GM21360 (cell line): Measurements from ENCODE around the gene SSBP2.
A peak's percentile ranks its signal among the peaks of the same experiment; 100 is the strongest.
"Not testable (repeated sequence)": the region's sequence is repeated elsewhere in the genome, so short reads cannot be mapped to it uniquely, and the experiment has no call there.

Experiments
- ATAC-seq: cut with Tn5 transposase; IDR thresholded peaks from one replicate; pipeline ENCODE4 v1.9.1; 2021; ENCODE audit warnings: mild to moderate bottlenecking, moderate library complexity; ENCODE audit not compliant: unreplicated experiment

SSBP2 gene

GRCh38 chr5:81605299-81605698 is 145.6 kb downstream of the SSBP2 start:
- no peak for ATAC-seq

- no peak for ATAC-seq
These were observed 146.7 kb downstream of the SSBP2 start for GRCh38 chr5:81604193-81604592.

- no peak for ATAC-seq
These were observed 149.0 kb downstream of the SSBP2 start for GRCh38 chr5:81601919-81602318.

GRCh38 chr5:81592085-81592484 is 158.8 kb downstream of the SSBP2 start:
- ATAC-seq, result not testable (repeated sequence)

DNA sequence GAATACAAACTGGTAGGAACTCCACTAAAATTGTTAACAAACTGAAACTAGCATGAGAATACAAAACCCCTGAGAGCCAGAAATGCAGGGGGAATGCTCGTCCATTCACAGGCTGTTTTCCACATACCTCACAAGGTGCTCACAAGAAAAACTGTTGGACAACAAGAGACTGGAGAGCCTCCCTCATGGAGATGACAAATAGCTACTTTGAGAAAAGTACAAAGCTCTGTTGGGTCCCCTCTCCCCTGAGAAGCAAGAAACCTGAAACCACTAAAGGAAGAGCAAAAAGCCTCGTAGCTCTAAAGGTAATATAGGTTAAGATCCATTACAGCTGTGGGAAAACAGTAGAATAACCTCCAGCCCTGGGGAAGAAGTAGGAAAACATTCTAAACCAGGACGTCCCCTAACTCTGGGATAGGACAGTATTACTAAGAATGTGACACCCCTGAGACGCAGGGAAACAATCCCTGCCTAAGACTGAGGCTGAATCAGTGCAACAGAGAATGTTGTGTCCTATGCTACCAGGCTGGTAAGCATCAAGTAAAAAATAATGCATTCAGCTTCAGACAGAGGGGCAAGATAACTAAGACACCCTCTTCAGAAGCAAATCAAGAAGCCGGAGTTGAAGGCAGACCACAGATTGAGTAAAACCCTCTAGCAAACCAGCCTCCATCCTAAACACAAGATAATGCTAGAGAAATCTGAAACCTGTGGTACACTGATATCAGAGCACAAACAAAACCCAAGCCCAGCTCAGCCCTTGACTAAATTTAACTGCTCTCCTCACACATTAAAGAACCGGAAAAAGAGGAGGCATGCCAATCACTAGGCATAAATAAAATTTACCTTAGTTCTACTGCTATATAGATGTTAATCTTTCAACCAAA is 160.2 kb downstream of the SSBP2 start:
- no peak for ATAC-seq

DNA sequence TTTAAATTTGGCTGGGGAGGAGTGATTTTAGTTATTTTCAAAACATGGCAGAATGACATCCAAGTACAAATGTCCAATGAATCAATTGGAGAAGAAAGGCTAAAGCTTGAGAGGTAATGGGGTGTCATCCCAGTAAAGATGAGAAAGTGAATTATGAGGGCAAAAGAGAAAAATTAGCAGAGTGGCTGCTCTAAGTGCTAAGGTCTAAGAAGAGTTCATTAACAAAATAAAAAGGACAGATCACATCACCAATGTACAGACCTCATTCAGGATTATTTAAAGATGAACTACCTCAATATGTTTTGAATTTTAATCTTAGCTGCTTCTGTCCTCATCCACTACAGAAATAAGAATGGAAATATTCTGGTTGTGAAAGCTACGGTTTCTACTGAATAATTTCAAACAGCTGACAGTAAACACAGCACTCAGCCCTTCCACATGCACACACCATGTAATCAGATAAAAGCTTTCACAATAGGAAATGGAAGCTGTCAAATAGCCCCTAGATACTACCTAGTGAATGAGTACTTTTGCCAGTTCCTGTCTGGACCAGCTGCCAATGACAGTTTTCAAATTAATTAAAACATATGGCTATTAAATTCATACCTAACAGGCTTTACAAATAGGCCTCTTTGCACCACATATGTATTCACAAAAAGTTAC is 171.5 kb downstream of the SSBP2 start:
- ATAC-seq, result peak; percentile 54

- ATAC-seq, result no peak
These were observed 173.8 kb downstream of the SSBP2 start for GRCh38 chr5:81577091-81577490.

DNA sequence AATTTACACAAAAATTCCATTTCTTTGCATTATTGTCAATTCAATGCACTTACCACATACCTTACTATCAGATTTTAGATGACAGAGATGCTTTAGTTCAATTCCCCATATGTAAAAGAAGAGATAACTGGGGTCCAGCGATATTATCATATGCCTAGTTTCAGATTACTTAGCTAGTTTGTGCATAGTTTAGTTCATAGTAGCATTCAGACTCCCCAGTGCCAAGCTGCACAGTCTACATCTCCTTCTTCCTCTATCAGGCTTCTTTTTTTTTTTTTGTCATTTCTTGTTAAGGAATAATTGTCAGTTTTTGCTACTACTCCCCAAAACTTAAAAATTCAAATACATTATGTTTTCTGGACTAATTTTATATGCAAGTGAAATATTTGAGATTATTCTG is 175.0 kb downstream of the SSBP2 start:
- ATAC-seq, result no peak

- no peak for ATAC-seq
These were observed 178.7 kb downstream of the SSBP2 start for GRCh38 chr5:81572201-81572600.

- no peak for ATAC-seq
These were observed 192.7 kb downstream of the SSBP2 start for GRCh38 chr5:81558188-81558587.

DNA sequence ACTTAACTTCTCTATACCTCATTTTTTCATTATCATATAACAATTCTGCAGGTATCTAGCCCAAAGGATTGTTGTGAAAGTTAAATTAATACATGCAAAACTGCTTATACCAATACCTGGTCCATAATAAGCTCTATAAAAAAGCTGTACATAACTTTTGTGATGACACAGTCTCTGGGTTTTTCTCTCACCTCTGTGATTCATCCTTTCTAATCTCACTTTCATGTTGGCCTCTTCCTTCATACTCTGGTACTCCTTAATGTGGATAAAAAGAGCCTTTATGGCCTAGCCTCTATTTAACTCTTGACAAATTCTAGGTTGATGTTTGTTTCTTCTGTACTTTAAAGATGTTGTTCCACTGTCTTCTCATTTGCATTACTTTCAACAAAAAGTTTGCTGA is 194.1 kb downstream of the SSBP2 start:
- no peak for ATAC-seq

- no peak for ATAC-seq
These were observed 195.0 kb downstream of the SSBP2 start for GRCh38 chr5:81555865-81556264.

DNA sequence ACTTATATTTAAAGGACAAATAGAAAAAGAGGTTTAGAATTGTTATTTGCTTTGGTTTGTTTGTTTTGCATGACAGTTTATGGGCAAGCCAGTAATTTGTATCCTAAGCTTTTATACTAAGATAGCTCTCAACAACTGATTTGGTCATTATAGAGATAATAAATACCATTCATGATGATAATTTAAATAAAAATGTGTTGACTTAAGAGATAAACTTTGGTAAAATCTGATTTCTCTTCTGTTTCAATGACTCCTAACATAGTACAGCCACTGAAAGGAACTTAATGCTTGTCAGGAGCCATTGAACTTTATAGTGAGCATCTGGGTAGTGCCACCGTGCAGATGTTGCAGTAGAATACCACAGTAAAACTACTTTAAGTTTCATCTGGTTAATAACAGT is 196.2 kb downstream of the SSBP2 start:
- ATAC-seq, result no peak

- no peak for ATAC-seq
These were observed 197.2 kb downstream of the SSBP2 start for GRCh38 chr5:81553567-81554212.

- no peak for ATAC-seq
These were observed 197.9 kb downstream of the SSBP2 start for GRCh38 chr5:81552852-81553566.

- ATAC-seq, result no peak
These were observed 201.8 kb downstream of the SSBP2 start for GRCh38 chr5:81549123-81549522.

GRCh38 chr5:81547001-81547400 is 203.9 kb downstream of the SSBP2 start:
- no peak for ATAC-seq

DNA sequence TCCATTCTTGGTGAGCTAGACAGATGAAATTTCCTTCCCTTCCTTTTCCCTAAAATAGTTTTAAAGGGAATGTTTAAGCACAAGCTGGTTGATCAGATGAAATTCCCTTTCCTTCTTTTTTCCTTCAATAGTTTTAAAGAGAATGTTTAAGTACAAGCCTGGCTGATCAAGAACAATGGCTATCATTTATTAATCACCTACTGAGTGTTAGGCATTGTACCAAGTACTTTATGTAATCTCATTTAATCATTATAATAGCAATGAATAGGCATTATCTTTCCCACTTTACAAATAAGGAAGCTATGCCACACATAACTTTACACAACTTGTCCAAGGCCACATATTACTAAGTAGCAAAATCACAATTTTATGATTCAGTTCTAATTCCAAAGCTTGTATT is 205.0 kb downstream of the SSBP2 start:
- ATAC-seq, result no peak

GRCh38 chr5:81544351-81545018 is 206.4 kb downstream of the SSBP2 start:
- ATAC-seq, result no peak

DNA sequence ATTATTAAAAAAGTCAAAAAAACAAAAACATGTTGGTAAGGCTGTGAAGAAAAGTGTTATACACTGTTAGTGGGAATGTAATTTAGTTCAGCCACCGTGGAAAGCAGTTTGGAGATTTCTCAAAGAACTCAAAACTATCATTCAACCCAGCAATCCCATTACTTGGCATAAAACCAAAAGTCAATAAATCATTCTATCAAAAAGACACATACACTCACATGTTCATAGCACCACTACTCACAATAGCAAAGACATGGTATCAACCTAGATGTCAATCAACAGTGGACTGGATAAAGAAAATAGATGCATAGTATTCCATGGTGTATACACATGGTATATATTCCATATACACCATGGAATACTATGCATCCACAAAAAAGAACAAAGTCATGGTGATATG is 208.7 kb downstream of the SSBP2 start:
- ATAC-seq, result no peak
